Measurements from ENCODE around the gene TSPAN12. TPM values are rescaled to one million over a fixed set of nuclear protein-coding genes. Genes with fewer than 3 reads are reported as not detected.

TSPAN12 gene
- total RNA-seq, 1 experiment from 2014 or later, result 8.7 TPM

- Mint-ChIP-seq H3K36me3 (ENCODE audit: insufficient read depth in 1 of 3, low read depth in 3 of 3) (peaks cover 0 to 8% (median 4%) of the 10 kb centered on the region in 3 experiments; a peak in 2 of 7 replicates), H3K4me1 (peaks cover 8 to 17% of the 10 kb centered on the region in 2 experiments), H3K4me3 (no peak overlapping the region), H3K27ac (no peak overlapping the region), H3K9me3 (peaks cover 0 to 4% of the 10 kb centered on the region in 2 experiments; a peak in 1 of 5 replicates), H3K27me3 (ENCODE audit: low read depth) (no peaks in the 10 kb centered on the region; the same call in 1 of the 2 replicates)
- no peak overlapping the region for H2BK12ac ChIP-seq (ENCODE audit: insufficient read length, low read depth, low read length)
- no peaks in the 10 kb centered on the region for H3K79me1 ChIP-seq (ENCODE audit: insufficient read depth, low read depth, low read length, poor library complexity, severe bottlenecking)
- H2AFZ ChIP-seq (ENCODE audit: low read length), result no peak overlapping the region
- H3K23ac ChIP-seq (ENCODE audit: insufficient read length, low read depth, low read length), result no peak overlapping the region
- H3K4me2 ChIP-seq (ENCODE audit: insufficient read depth, insufficient read length, low read length), result no peak overlapping the region
- H2BK120ac ChIP-seq (ENCODE audit: low read depth, low read length, poor library complexity, severe bottlenecking), result no peak overlapping the region
- no peaks in the 10 kb centered on the region for H4K20me1 ChIP-seq (ENCODE audit: control insufficient read depth, insufficient read depth, insufficient read length)
- no peak overlapping the region for H2BK15ac ChIP-seq (ENCODE audit: low read depth, low read length)
- H3K56ac ChIP-seq (ENCODE audit: insufficient read length, low read depth, low read length), result no peak overlapping the region
- no peak overlapping the region for H2AK5ac ChIP-seq (ENCODE audit: insufficient read length, low read length)
- no CpG with 5 or more reads among the region's 1 CpG for WGBS (ENCODE audit: extremely low coverage, insufficient read length, low lambda C conversion rate)
- no peak overlapping the region for H2BK5ac ChIP-seq (ENCODE audit: insufficient read length, low read length)
- no peak overlapping the region for H3T11ph ChIP-seq (ENCODE audit: low read length)
- H4K8ac ChIP-seq (replicated peaks; ENCODE audit: insufficient read length, low read depth, low read length), result no peak overlapping the region
- H3K23me2 ChIP-seq (ENCODE audit: insufficient read length, low read depth, low read length, poor library complexity, severe bottlenecking), result no peaks in the 10 kb centered on the region
- H3K9ac ChIP-seq (ENCODE audit: extremely low read depth, insufficient read length, low read length), result no peak overlapping the region
- no peak overlapping the region for H3K18ac ChIP-seq (ENCODE audit: insufficient read length, low read depth, low read length)
- no peak overlapping the region for H3K14ac ChIP-seq (ENCODE audit: insufficient read depth, low read length)
- H3K27ac ChIP-seq (ENCODE audit: insufficient read length, low read depth, low read length), result no peak overlapping the region
- H3K4ac ChIP-seq (ENCODE audit: low read depth, low read length), result no peak overlapping the region
- H4K91ac ChIP-seq (ENCODE audit: insufficient read length, low read depth, low read length), result no peak overlapping the region
- H3K4me1 ChIP-seq (ENCODE audit: insufficient read depth, low read length), result no peaks in the 10 kb centered on the region
- H3K27me3 ChIP-seq (ENCODE audit: insufficient read depth, low read length), result no peaks in the 10 kb centered on the region
- TF ChIP-seq CTCF (conservative IDR thresholded peaks at IDR 0.05), result no peak
- no peaks in the 10 kb centered on the region for H3K9me3 ChIP-seq (ENCODE audit: control insufficient read depth, low read depth, low read length)
- H4K5ac ChIP-seq (ENCODE audit: insufficient read length, low read depth, low read length), result no peak overlapping the region
- H3K79me2 ChIP-seq (ENCODE audit: insufficient read depth, low read length), result no peaks in the 10 kb centered on the region
- no peak overlapping the region for H2BK20ac ChIP-seq (ENCODE audit: low read depth, low read length, poor library complexity, severe bottlenecking)
- DNase-seq, result no peak
Observed at GRCh38 chr7:120825152-120825551, 32.8 kb downstream of the TSPAN12 start.
